Endothelial cell of umbilical vein (primary cell): ENCODE measurements around the gene POPDC3. TPM values are rescaled to one million over a fixed set of nuclear protein-coding genes. Genes with fewer than 3 reads are reported as not detected.

Experiments
- BruUV-seq: library from RNA; stranded (reverse); fragments of 400-500 nt; replicated peaks from 2 replicates; lab custom pipeline; 2021; lab: Mats Ljungman, UMichigan
- CTCF ChIA-PET: fragments of 300-600, 350-600 bp; sonication (Branson Sonifier 250); formaldehyde crosslinking; loops from one replicate; lab custom pipeline; 2021; ENCODE audit warnings: antibody characterized with exemption, inconsistent platforms; lab: Charles Lee
- POLR2A ChIA-PET: fragments of 300-600, 350-600 bp; sonication (Branson Sonifier 250); formaldehyde crosslinking; loops from one replicate; lab custom pipeline; 2021; ENCODE audit warnings: antibody characterized with exemption, inconsistent platforms; lab: Charles Lee
- DNase-seq: peaks from one replicate; pipeline ENCODE4 v3.0.0-alpha.2; 2011; ENCODE audit warnings: low read depth, low spot score
- FAIRE-seq: peaks from 2 replicates; lab custom pipeline; 2011; peaks lifted over from hg19 to GRCh38; lab: Jason Lieb, UNC
- H2AFZ ChIP-seq: 2 replicates; pipeline ENCODE4 v1.6.0; 2012; ENCODE audit warnings: low read depth, low read length, control low read depth, inconsistent platforms
- H3K27ac ChIP-seq: 2 replicates; pipeline ENCODE4 v1.5.1; 2011; ENCODE audit warnings: low read depth, mild to moderate bottlenecking, control low read depth, low read length, moderate library complexity; ENCODE audit not compliant: insufficient read depth
- H3K27me3 ChIP-seq, 2 experiments: 2 replicates each; pipeline versions ENCODE4 v1.6.0 to v1.6.1; 2011; ENCODE audit warnings: low read length in 2 of 2, mixed read lengths in 1 of 2; ENCODE audit not compliant: control insufficient read depth in 2 of 2, insufficient read depth in 2 of 2
- H3K36me3 ChIP-seq, 2 experiments: 2 replicates in 1 of 2; 3 replicates in 1 of 2; pipeline ENCODE4 v1.5.1; 2011; ENCODE audit warnings: low read length in 2 of 2, mild to moderate bottlenecking in 1 of 2, moderate library complexity in 1 of 2; ENCODE audit not compliant: control insufficient read depth in 2 of 2, insufficient read depth in 2 of 2; ENCODE audit errors: extremely low read depth in 1 of 2
- H3K4me1 ChIP-seq: 3 replicates; pipeline ENCODE4 v1.5.1; 2011; ENCODE audit warnings: mild to moderate bottlenecking, low read length; ENCODE audit not compliant: control insufficient read depth, insufficient read depth; ENCODE audit errors: extremely low read depth
- H3K4me2 ChIP-seq: 2 replicates; pipeline ENCODE4 v1.6.1; 2011; ENCODE audit warnings: low read length, control low read depth, mixed read lengths; ENCODE audit not compliant: insufficient read depth
- H3K4me3 ChIP-seq, 3 experiments: fragments of 200-600 bp in 1 of 3; sonication (generic), shearing (Covaris generic) in 1 of 3; replicated peaks in 1 of 3; 2 replicates each; pipeline ENCODE4 v1.5.1; 2011 to 2016; ENCODE audit warnings: control low read depth in 3 of 3, low read length in 3 of 3, mild to moderate bottlenecking in 2 of 3, inconsistent platforms in 1 of 3, low read depth in 1 of 3, moderate library complexity in 1 of 3; ENCODE audit not compliant: insufficient read depth in 1 of 3
- H3K79me2 ChIP-seq: 2 replicates; pipeline ENCODE4 v1.6.0; 2012; ENCODE audit warnings: low read length, inconsistent platforms; ENCODE audit not compliant: control insufficient read depth, insufficient read depth
- H3K9ac ChIP-seq: replicated peaks from 2 replicates; pipeline ENCODE3; 2011; ENCODE audit warnings: low read length, control low read depth; ENCODE audit not compliant: insufficient read depth; ENCODE audit errors: extremely low read depth
- H3K9me1 ChIP-seq: replicated peaks from 3 replicates; pipeline ENCODE4 v1.6.0; 2011; ENCODE audit warnings: mild to moderate bottlenecking, low read length; ENCODE audit not compliant: control insufficient read depth, insufficient read depth; ENCODE audit errors: extremely low read depth
- H3K9me3 ChIP-seq: replicated peaks from 2 replicates; pipeline ENCODE4 v1.5.1; 2012; ENCODE audit warnings: low read length, inconsistent platforms; ENCODE audit not compliant: control insufficient read depth, insufficient read depth
- H4K20me1 ChIP-seq: replicated peaks from 2 replicates; pipeline ENCODE3; 2011; ENCODE audit warnings: mild to moderate bottlenecking, low read length; ENCODE audit not compliant: control insufficient read depth, insufficient read depth; ENCODE audit errors: extremely low read depth
- EZH2 ChIP-seq: IDR thresholded peaks from 2 replicates; pipeline ENCODE4 v1.6.1; 2012; ENCODE audit warnings: borderline replicate concordance, low read depth, mild to moderate bottlenecking, moderate library complexity, low read length, inconsistent platforms; ENCODE audit not compliant: severe bottlenecking
- FOS ChIP-seq: IDR thresholded peaks from 2 replicates; pipeline ENCODE4 v1.6.1; 2011; ENCODE audit warnings: mild to moderate bottlenecking, low read length, moderate library complexity, borderline replicate concordance; ENCODE audit not compliant: insufficient read depth
- GATA2 ChIP-seq: IDR thresholded peaks from 2 replicates; pipeline ENCODE4 v1.7.0; 2011; ENCODE audit warnings: low read depth, mild to moderate bottlenecking, moderate library complexity, mixed read lengths, low read length; ENCODE audit not compliant: insufficient read length, insufficient read depth
- JUN ChIP-seq: IDR thresholded peaks from 2 replicates; pipeline ENCODE4 v1.6.1; 2011; ENCODE audit warnings: borderline replicate concordance, low read depth; ENCODE audit not compliant: insufficient read length, insufficient read depth
- MYC ChIP-seq: IDR thresholded peaks from one replicate; pipeline ENCODE4 v1.6.1; 2011; ENCODE audit warnings: mild to moderate bottlenecking, low read depth, low read length
- POLR2A ChIP-seq: IDR thresholded peaks from 2 replicates; pipeline ENCODE4 v1.6.1; 2012; ENCODE audit warnings: low read depth, mild to moderate bottlenecking, control low read depth, low read length
- POLR2AphosphoS5 ChIP-seq: IDR thresholded peaks from 2 replicates; pipeline ENCODE4 v1.6.1; 2012; ENCODE audit warnings: low read depth, mild to moderate bottlenecking, control low read depth, low read length, moderate library complexity; ENCODE audit not compliant: insufficient read depth
- dilution Hi-C: fragments of 300-500 bp; cut with MboI; formaldehyde crosslinking; loops from one replicate; pipeline ENCODE4 v1.15.0; 2019; ENCODE audit warnings: low sequenced_read_pairs; ENCODE audit not compliant: extremely low pct_ligation_motif_present
- intact Hi-C: fragments of 100-400 bp; cut with micrococcal nuclease; formaldehyde crosslinking; loops from one replicate; pipeline ENCODE4 v1.10.0; 2022
- polyA plus RNA-seq, 4 experiments: library from polyadenylated mRNA; depleted of rRNA in 3 of 4; stranded (reverse) in 3 of 4; unstranded in 1 of 4; fragments of >200 nt; gene quantifications; 2 replicates each; pipeline versions ENCODE4 v1.2.1 to v1.2.3, GENCODE V29; 2011 to 2012; ENCODE audit warnings: missing spikeins in 1 of 4
- total RNA-seq: library from RNA; stranded (reverse); gene quantifications from 2 replicates; pipeline ENCODE4 v1.2.3, GENCODE V29; 2021
- TF ChIP-seq, protein P1 (sequence below), 2 donors: IDR thresholded peaks; 1 replicate in 1 of 2; 2 replicates in 1 of 2; pipeline ENCODE4 v1.5.1; 2011; ENCODE audit warnings: low read length in 2 of 2, mild to moderate bottlenecking in 2 of 2, moderate library complexity in 2 of 2, control low read depth in 1 of 2, inconsistent platforms in 1 of 2, low read depth in 1 of 2; ENCODE audit not compliant: insufficient read depth in 1 of 2; ENCODE audit errors: extremely low read depth in 1 of 2
- TF ChIP-seq, protein P2 (sequence below): IDR thresholded peaks from 2 replicates; pipeline ENCODE4 v1.6.1; 2011; ENCODE audit not compliant: insufficient read depth, insufficient read length

POPDC3 gene
- total and polyA plus RNA-seq, 2 donors (not counting 3 experiments of a cell fraction or from before 2014, with no cell fraction given) = 1.6 to 1.7 TPM

DNA sequence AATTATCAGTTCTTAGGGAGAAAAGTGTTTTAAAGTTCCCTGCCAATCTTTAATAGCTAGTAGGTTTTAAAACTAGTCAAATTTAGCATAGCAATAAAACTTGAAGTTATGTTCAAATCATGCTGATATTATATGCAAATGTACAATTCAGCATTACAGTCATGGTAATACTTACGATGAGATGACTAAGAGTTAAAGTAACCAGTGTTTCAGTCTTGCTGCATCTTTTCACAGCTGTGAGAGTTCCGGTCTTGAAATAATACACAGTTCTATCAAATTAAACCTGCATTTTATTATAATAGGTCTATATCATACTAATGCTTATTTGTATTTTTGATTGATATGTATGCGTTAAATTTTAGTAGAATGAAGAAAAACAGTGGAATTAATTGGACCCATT is 26.1 kb downstream of the POPDC3 start:
- intact Hi-C loops = no loop called here
- POLR2A ChIA-PET = no interaction called here
- Histone ChIP-seq H3K4me2 (no peak overlapping the region), H4K20me1 (no peaks in the 10 kb centered on the region), H3K27me3 (no peaks in the 10 kb centered on the region), H3K4me1 (no peaks in the 10 kb centered on the region), H3K9me1 (no peaks in the 10 kb centered on the region), H3K36me3 (no peaks in the 10 kb centered on the region), H3K4me3 (no peak overlapping the region), H3K79me2 (no peaks in the 10 kb centered on the region), H3K27ac (no peak overlapping the region), H3K9me3 (no peaks in the 10 kb centered on the region), H3K9ac (no peak overlapping the region), H2AFZ (no peak overlapping the region)
- TF ChIP-seq GATA2 = no peak
- BruUV-seq = no TSS peak
- DNase-seq = no peak
- CTCF ChIA-PET = interaction anchor here (1.3 to 1.4 kb wide), 2 partner anchors 66 to 103 kb away, joined by 3 to 5 read pairs; no protein-coding TSS in a partner anchor
- no peak for FAIRE-seq
- dilution Hi-C loops = no loop called here

DNA sequence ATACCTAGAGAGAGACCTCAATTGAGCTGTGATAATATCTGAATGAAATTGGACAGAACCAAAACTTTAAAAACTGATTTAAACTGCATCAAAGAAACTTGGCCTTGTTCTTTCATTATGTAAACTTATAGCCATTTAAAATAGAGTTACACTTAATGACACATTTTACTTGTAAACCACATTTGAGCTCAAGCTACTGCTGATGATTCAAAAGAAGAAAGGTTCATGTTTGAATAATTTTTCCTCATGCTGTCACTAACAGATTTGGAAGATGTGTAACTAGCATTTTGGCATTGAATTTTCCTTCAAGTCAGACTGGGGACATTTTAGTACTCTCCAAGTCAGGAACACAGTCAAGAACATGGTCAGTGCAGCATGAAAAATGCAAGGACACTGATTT is 26.9 kb downstream of the POPDC3 start:
- no peaks in the 10 kb centered on the region for H3K79me2 ChIP-seq
- BruUV-seq = no TSS peak
- no peaks in the 10 kb centered on the region for H3K9me3 ChIP-seq
- H3K4me2 ChIP-seq = no peak overlapping the region
- CTCF ChIA-PET = interaction anchor here (1.0 to 1.4 kb wide), 4 partner anchors 10 to 104 kb away, joined by 3 to 5 read pairs (median 3); a partner anchor contains a TSS
- no peaks in the 10 kb centered on the region for H3K36me3 ChIP-seq
- no peaks in the 10 kb centered on the region for H4K20me1 ChIP-seq
- H2AFZ ChIP-seq = no peak overlapping the region
- no peaks in the 10 kb centered on the region for H3K27me3 ChIP-seq
- intact Hi-C loops (no loop called here), dilution Hi-C loops (no loop called here)
- no peaks in the 10 kb centered on the region for H3K4me1 ChIP-seq
- no peak overlapping the region for H3K9ac ChIP-seq
- no peak overlapping the region for H3K27ac ChIP-seq
- POLR2A ChIA-PET = no interaction called here
- no peak for TF ChIP-seq JUN
- TF ChIP-seq MYC = no peak
- no peak for TF ChIP-seq FOS
- TF ChIP-seq, protein P1, sequence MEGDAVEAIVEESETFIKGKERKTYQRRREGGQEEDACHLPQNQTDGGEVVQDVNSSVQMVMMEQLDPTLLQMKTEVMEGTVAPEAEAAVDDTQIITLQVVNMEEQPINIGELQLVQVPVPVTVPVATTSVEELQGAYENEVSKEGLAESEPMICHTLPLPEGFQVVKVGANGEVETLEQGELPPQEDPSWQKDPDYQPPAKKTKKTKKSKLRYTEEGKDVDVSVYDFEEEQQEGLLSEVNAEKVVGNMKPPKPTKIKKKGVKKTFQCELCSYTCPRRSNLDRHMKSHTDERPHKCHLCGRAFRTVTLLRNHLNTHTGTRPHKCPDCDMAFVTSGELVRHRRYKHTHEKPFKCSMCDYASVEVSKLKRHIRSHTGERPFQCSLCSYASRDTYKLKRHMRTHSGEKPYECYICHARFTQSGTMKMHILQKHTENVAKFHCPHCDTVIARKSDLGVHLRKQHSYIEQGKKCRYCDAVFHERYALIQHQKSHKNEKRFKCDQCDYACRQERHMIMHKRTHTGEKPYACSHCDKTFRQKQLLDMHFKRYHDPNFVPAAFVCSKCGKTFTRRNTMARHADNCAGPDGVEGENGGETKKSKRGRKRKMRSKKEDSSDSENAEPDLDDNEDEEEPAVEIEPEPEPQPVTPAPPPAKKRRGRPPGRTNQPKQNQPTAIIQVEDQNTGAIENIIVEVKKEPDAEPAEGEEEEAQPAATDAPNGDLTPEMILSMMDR (IDR thresholded peaks at IDR 0.05; ENCODE audit: extremely low read depth in 1 of 2, insufficient read depth in 1 of 2, low read depth in 1 of 2, low read length in 2 of 2) = no peak
- TF ChIP-seq EZH2 = no peak
- TF ChIP-seq POLR2AphosphoS5 = no peak
- TF ChIP-seq, protein P2, sequence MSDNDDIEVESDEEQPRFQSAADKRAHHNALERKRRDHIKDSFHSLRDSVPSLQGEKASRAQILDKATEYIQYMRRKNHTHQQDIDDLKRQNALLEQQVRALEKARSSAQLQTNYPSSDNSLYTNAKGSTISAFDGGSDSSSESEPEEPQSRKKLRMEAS = no peak
- no peak for TF ChIP-seq POLR2A
- TF ChIP-seq GATA2 = no peak
- DNase-seq (no peak), FAIRE-seq (no peak)
- no peaks in the 10 kb centered on the region for H3K9me1 ChIP-seq
- H3K4me3 ChIP-seq = no peak overlapping the region
